Osteocyte (in vitro differentiated cells): Measurements from ENCODE around the gene MTTP. TPM values are rescaled to one million over a fixed set of nuclear protein-coding genes. Genes with fewer than 3 reads are reported as not detected.

Experiments used
- DNase-seq: peaks from one replicate; pipeline ENCODE4 v3.0.0; 2021; ENCODE audit warnings: mixed read lengths; ENCODE audit not compliant: unreplicated experiment; ENCODE audit errors: extremely low spot score
- H3K27ac Mint-ChIP-seq: one replicate; pipeline ENCODE4 v1.8.0; 2021; ENCODE audit warnings: mild to moderate bottlenecking, mixed read lengths; ENCODE audit not compliant: unreplicated experiment
- H3K27me3 Mint-ChIP-seq: one replicate; pipeline ENCODE4 v1.8.0; 2021; ENCODE audit warnings: mixed read lengths; ENCODE audit not compliant: unreplicated experiment
- H3K36me3 Mint-ChIP-seq: one replicate; pipeline ENCODE4 v1.8.0; 2021; ENCODE audit warnings: mixed read lengths; ENCODE audit not compliant: unreplicated experiment
- H3K4me1 Mint-ChIP-seq: one replicate; pipeline ENCODE4 v1.8.0; 2021; ENCODE audit warnings: mixed read lengths; ENCODE audit not compliant: unreplicated experiment
- H3K4me3 Mint-ChIP-seq: one replicate; pipeline ENCODE4 v1.8.0; 2021; ENCODE audit warnings: mild to moderate bottlenecking, moderate library complexity, mixed read lengths; ENCODE audit not compliant: unreplicated experiment
- H3K9me3 Mint-ChIP-seq: one replicate; pipeline ENCODE4 v1.8.0; 2021; ENCODE audit warnings: mixed read lengths; ENCODE audit not compliant: unreplicated experiment
- total RNA-seq: library from RNA; stranded (reverse); gene quantifications from 2 replicates; pipeline ENCODE4 v1.2.1, GENCODE V29; 2021
- TF ChIP-seq, protein P1 (sequence below): fragments of 200-600 bp; sonication (generic); IDR thresholded peaks from 2 replicates; pipeline ENCODE4 v1.5.0; 2021; ENCODE audit warnings: antibody characterized with exemption, mild to moderate bottlenecking, moderate library complexity

MTTP gene
- total RNA-seq, 1 donor from 2014 or later = not detected

DNA sequence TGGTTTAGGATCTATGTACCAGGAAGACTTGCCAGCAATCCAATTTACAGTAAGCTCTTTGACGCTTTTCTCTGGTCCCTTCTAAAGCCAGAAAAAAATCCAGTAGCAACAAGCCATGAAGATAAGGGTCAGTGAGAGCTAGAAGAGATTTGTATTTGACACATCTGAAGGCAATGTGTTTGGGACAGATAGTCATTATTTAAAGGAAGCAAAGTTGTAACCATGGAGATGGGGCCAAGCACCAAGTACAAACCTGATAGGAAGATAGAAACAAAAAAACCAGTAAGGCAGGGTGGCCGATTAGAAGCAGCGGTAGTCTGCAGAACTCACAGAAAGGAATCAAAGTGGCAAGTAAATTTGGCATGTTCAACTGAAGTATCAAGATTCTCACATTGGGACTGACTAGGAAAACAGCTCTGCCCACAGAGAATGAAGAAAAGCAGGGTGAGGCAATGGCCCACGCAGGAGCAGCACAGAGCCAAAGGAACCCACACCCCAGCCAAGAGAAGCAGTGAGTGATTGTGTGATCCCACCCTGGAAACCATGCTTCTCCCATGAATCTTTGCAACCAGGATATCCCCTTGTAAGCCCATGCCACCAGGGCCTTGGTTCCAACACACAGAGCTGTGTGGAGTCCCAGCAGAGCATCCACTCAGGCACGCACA is 95.9 kb downstream of the MTTP start:
- no peak for DNase-seq
- H3K9me3 Mint-ChIP-seq = peaks cover 38% of the 10 kb centered on the region
- H3K27ac Mint-ChIP-seq = no peak overlapping the region
- no peaks in the 10 kb centered on the region for H3K27me3 Mint-ChIP-seq
- no peak overlapping the region for H3K4me3 Mint-ChIP-seq
- H3K36me3 Mint-ChIP-seq = no peaks in the 10 kb centered on the region
- no peaks in the 10 kb centered on the region for H3K4me1 Mint-ChIP-seq
- TF ChIP-seq, protein P1, sequence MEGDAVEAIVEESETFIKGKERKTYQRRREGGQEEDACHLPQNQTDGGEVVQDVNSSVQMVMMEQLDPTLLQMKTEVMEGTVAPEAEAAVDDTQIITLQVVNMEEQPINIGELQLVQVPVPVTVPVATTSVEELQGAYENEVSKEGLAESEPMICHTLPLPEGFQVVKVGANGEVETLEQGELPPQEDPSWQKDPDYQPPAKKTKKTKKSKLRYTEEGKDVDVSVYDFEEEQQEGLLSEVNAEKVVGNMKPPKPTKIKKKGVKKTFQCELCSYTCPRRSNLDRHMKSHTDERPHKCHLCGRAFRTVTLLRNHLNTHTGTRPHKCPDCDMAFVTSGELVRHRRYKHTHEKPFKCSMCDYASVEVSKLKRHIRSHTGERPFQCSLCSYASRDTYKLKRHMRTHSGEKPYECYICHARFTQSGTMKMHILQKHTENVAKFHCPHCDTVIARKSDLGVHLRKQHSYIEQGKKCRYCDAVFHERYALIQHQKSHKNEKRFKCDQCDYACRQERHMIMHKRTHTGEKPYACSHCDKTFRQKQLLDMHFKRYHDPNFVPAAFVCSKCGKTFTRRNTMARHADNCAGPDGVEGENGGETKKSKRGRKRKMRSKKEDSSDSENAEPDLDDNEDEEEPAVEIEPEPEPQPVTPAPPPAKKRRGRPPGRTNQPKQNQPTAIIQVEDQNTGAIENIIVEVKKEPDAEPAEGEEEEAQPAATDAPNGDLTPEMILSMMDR = no peak

Other genes starting within 250 kb of the MTTP start
- not detected in 2 replicates for gene ADH1C, start 222.1 kb upstream of the MTTP start, total RNA-seq
- not detected in 2 replicates for gene ADH7, start 139.5 kb upstream of the MTTP start, total RNA-seq
- gene C4orf17, start 63.8 kb upstream of the MTTP start, total RNA-seq = not detected in 2 replicates
- gene TRMT10A, start 10.8 kb upstream of the MTTP start, total RNA-seq = 5.4 and 6.3 TPM in 2 replicates
- not detected in 2 replicates for gene C4orf54, start 83.0 kb downstream of the MTTP start, total RNA-seq
- gene DAPP1, start 242.0 kb downstream of the MTTP start, total RNA-seq = not detected in 2 replicates